GM21515 (cell line): ENCODE measurements around the gene FTO.
"Not testable (repeated sequence)": the region's sequence is repeated elsewhere in the genome, so short reads cannot be mapped to it uniquely, and the experiment has no call there.

Experiments
- ATAC-seq: cut with Tn5 transposase; IDR thresholded peaks from one replicate; pipeline ENCODE4 v1.9.1; 2021; ENCODE audit not compliant: unreplicated experiment

Gene FTO

GRCh38 chr16:53821487-53821886 lies 117.5 kb downstream of the FTO start:
- ATAC-seq, result no peak

GRCh38 chr16:53821957-53822625 lies 118.1 kb downstream of the FTO start:
- no peak for ATAC-seq

- ATAC-seq, result no peak
Measured at GRCh38 chr16:53822936-53823529, 119.1 kb downstream of the FTO start.

GRCh38 chr16:53826658-53827057 lies 122.7 kb downstream of the FTO start:
- no peak for ATAC-seq

GRCh38 chr16:53827741-53828140 lies 123.8 kb downstream of the FTO start:
- ATAC-seq, result no peak

GRCh38 chr16:53829186-53829747 lies 125.3 kb downstream of the FTO start:
- no peak for ATAC-seq

- no peak for ATAC-seq
Measured at GRCh38 chr16:53832896-53833544, 129.1 kb downstream of the FTO start.

GRCh38 chr16:53836142-53836541 lies 132.2 kb downstream of the FTO start:
- no peak for ATAC-seq

- no peak for ATAC-seq
Measured at GRCh38 chr16:53836680-53837079, 132.7 kb downstream of the FTO start.

- no peak for ATAC-seq
Measured at GRCh38 chr16:53837426-53837825, 133.5 kb downstream of the FTO start.

- ATAC-seq, result no peak
Measured at GRCh38 chr16:53839150-53839549, 135.2 kb downstream of the FTO start.

- ATAC-seq, result no peak
Measured at GRCh38 chr16:53840456-53840855, 136.5 kb downstream of the FTO start.

- no peak for ATAC-seq
Measured at GRCh38 chr16:53841884-53842283, 137.9 kb downstream of the FTO start.

GRCh38 chr16:53843084-53843483 lies 139.1 kb downstream of the FTO start:
- ATAC-seq, result no peak

- no peak for ATAC-seq
Measured at GRCh38 chr16:53844804-53845203, 140.8 kb downstream of the FTO start.

- not testable (repeated sequence) for ATAC-seq
Measured at GRCh38 chr16:53846549-53846948, 142.6 kb downstream of the FTO start.

GRCh38 chr16:53846971-53847370 lies 143.0 kb downstream of the FTO start:
- ATAC-seq, result no peak

- ATAC-seq, result no peak
Measured at GRCh38 chr16:53848277-53848942, 144.5 kb downstream of the FTO start.

- no peak for ATAC-seq
Measured at GRCh38 chr16:53848950-53849349, 145.0 kb downstream of the FTO start.

- no peak for ATAC-seq
Measured at GRCh38 chr16:53849585-53849984, 145.6 kb downstream of the FTO start.

- ATAC-seq, result no peak
Measured at GRCh38 chr16:53849994-53850393, 146.0 kb downstream of the FTO start.

GRCh38 chr16:53852678-53853077 lies 148.7 kb downstream of the FTO start:
- no peak for ATAC-seq
